GM18907 (cell line): ENCODE data around the gene OR4C46.
"Not testable (repeated sequence)": the region's sequence is repeated elsewhere in the genome, so short reads cannot be mapped to it uniquely, and the experiment has no call there.

Experiments
- ATAC-seq: cut with Tn5 transposase; IDR thresholded peaks from one replicate; pipeline ENCODE4 v1.9.1; 2021; ENCODE audit warnings: mild to moderate bottlenecking, moderate library complexity; ENCODE audit not compliant: unreplicated experiment

The OR4C46 gene

DNA sequence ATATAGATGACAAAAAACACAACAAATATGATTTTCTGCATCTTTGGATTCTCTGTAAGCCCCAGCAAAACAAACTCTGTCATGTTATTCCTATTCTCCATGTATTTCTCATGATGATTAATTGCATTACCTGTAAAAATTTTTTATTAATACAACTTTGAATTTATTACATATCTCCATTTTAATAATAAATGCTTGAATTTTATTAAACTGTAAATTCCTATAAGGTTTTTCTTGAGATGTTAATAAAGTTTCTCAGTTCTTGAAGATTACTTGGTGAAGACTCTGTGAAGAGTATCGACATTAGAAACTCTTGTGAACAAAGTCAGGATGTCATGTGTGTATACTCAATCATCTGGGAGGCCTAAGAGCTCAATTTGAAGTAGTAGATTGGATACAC, at the start of gene OR4C46:
Gene OR4C46 (minus strand): TSS at position 101 of the 400 bp plus-strand sequence. CDS start 0 bp downstream, at position 101.
- ATAC-seq = no peak

DNA sequence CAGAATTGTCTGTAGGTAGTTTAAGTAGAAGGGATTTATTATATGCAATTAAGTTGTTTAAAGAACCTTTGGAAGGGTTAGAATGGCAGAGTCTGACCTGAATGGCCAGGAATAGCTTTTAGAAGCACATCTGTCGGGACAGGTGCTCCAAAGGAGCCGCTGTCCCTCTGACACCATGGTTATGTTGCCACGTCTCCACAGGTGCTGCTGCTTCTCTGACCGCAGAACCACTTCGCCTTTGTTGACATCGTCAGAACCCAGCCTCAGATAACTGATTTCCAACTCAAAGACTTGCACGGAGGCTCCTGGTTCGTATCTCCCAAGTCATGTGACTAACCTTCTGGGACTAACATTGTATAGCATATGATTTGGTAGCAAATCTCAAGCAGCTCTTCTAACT, 41.8 kb upstream of the OR4C46 start:
- ATAC-seq = not testable (repeated sequence)

DNA sequence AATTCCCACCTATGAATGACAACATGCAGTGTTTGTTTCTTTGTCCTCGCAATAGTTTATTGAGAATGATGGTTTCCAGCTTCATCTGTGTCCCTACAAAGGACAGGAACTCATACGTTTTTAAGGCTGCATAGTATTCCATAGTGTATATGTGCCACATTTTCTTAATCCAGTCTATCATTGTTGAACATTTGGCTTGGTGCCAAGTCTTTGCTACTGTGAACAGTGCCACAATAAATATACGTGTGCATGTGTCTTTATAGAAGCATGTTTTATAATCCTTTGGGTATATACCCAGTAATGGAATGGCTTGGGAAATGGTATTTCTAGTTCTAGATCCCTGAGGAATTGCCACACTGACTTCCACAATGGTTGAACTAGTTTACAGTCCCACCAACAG, 42.4 kb downstream of the OR4C46 start:
- not testable (repeated sequence) for ATAC-seq

DNA sequence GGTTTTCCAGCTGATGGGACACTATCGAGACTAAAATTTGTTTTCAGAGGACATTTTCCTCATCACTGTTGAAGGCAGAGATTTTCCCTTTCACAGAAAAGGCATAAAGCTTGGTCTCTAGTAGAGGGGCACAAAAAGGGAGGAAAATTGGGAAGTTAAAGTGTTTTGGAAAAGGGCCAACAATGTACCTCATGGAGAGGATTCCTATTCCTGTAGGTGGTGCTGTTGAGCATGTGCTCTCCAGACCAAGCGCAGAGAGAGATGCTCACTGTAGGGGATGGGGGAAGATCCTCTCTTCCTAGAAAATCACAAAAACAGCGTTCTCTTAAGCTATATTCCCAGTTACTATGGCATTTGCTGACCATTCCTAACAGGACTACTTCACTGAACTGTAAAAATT, 44.9 kb downstream of the OR4C46 start:
- ATAC-seq = no peak

DNA sequence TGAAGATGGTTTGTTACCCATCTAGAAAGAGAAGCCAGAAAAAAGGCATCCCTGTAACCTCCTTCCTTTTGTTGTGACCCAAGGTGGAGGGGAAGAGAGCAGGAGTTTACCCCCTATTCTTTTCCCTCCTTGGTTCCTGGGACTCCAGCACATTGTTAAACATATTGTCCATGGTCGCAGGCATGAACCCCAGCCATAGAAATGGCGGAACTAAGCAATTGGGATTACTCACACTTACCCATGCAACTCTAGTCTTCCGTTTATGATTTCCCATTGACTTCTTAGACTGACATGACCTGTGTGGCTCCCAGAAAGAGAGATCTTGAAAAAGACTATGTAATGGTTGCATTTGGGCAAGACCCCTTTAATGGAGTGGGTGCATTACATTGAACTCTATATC, 45.4 kb downstream of the OR4C46 start:
- no peak for ATAC-seq
